GM18508 (cell line): ENCODE results near the gene BIN2.
"Not testable (repeated sequence)": the region's sequence is repeated elsewhere in the genome, so short reads cannot be mapped to it uniquely, and the experiment has no call there.

Source experiments
- ATAC-seq: cut with Tn5 transposase; IDR thresholded peaks from one replicate; pipeline ENCODE4 v1.9.1; 2021; ENCODE audit warnings: moderate number of reproducible peaks; ENCODE audit not compliant: insufficient read depth, unreplicated experiment

The BIN2 gene

DNA sequence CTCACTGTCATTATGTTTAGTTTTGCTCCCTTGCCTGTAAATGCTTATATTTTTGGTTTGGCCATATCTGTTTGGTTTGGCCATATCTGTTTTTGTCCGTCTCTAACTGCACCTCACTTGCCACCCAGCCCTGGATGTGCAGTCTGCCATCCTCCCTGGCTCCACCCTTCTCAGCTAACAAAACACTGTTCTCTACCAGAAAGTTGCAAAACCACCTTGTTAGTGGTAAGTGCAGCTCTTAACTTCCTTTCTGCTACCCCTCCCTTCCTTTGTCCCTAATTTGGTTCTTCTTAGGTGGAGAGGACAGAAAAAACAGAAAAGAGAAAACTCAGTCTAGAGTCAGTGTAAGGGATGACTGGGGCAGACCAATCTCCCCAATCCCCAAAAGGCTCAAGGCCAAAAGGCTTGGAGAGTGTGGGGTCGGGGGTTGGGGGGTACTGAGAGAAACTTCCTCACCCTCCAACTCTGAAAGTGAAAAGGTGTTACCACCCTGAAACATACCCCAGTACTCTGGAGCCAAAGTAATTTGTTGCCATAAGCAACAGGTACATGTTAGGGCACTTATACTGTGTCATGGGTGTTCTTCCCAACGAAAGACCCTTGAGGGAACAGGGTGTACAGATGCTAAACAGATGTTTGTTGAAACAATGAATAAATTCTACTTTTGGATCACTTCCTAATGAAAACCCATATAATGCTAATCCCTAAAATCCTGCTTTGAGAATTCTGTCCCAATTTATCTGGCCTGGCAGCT is 5.0 kb downstream of the BIN2 start:
- ATAC-seq: no peak

DNA sequence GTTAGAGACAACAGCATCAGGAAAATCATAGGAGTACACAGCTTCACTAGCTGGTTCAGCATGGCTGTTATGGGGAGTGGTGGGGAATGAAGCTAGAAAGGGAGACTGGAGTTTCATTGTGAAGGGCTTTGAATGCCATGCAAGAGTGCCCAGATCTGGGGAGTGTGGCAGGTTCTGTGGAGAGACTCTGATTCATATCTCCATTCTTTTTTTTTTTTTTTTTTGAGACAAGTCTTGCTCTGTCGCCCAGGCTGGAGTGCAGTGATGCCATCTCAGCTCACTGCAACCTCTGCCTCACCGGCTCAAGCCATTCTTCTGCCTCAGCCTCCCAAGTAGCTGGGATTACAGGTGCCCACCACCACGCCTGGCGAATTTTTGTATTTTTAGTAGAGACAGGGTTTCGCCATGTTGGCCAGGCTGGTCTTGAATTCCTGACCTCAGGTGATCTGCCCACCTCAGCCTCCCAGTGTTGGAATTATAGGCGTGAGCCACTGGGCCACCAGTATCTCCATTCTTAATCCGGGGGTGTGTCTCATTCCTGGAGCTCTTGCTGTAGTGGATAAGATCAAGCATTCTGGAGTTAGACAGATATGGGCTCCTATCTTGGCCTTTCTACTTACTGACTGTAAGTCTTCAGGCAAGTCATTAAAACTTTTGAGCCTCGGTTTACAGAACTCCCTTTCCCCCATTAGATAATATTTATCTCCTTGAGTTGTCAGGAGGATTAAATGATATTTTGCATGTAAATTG is 5.7 kb downstream of the BIN2 start:
- not testable (repeated sequence) for ATAC-seq

DNA sequence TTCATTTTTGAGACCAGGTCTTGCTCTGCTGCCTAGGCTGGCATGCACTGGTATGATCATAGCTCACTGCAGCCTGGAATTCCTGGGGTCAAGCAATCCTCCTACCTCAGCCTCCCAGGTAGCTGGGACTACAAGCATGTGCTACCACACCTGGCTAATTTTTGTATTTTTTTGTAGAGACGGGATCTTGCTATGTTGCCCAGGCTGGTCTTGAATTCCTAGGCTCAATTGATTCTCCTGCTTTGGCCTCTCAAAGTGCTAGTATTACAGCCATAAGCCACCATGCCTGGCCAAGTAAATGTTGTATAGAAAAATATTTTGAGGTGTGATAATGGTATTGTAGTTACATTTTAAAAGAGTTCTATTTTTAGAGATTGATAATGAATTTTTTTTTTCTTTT is 12.6 kb downstream of the BIN2 start:
- ATAC-seq: no peak

- ATAC-seq: no peak
These were observed 16.1 kb downstream of the BIN2 start for GRCh38 chr12:51307655-51308593.

DNA sequence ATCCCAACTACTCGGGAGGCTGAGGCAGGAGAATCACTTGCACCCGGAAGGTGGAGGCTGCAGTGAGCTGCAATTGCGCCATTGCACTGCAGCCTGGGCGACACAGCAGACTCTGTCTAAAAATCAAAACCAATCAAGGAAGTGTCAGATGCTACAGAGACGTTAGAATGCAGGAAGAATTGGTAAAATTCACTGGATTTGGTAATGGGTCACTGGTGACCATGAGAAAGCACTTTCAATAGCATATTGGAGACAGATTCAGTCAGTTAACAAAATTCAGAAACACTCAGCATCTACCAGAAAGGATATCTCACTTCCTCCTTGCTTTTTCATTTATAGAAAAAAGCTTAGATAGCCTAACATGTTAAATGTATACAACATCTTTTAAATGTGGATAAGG is 17.5 kb downstream of the BIN2 start:
- no peak for ATAC-seq

GRCh38 chr12:51300768-51301167 is 23.2 kb downstream of the BIN2 start:
- not testable (repeated sequence) for ATAC-seq

DNA sequence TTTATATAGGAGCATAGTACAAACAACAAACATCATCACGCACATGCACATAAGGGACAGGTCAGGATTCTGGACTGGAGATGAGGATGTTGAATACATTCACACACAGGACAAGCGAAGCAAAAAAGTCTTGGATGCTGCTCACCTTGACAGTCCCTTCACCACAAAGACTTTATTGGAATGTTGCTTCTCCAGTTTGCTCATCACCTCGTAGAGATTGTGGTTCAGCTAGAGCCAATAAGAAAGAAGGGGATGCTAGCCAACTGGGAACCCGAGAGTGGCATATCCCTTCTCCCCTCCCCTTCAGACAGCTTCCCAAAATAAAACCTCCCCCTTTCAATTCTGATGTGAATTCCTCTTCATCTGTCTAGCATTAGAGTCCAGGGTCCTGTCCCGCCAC is 28.3 kb downstream of the BIN2 start:
- ATAC-seq: no peak

- not testable (repeated sequence) for ATAC-seq
These were observed 29.9 kb downstream of the BIN2 start for GRCh38 chr12:51294097-51294496.

DNA sequence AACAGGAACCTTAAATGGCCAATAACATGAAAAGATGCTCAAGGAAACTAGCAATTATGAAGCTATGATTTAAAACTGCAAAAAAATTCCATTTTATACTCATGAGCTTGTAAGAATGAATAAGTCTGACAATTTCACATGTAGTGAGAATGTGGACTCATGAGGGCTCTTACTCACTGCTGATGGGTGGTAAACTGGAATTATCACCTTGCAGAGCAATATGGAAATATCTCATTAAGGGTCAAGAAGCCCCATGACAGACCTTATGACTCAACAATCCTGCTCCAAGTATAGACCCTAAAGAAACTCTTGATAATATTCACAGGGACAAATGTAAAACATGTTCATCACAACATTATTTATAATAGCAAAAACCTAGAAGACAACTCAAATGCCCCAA is 30.3 kb downstream of the BIN2 start:
- ATAC-seq: no peak

DNA sequence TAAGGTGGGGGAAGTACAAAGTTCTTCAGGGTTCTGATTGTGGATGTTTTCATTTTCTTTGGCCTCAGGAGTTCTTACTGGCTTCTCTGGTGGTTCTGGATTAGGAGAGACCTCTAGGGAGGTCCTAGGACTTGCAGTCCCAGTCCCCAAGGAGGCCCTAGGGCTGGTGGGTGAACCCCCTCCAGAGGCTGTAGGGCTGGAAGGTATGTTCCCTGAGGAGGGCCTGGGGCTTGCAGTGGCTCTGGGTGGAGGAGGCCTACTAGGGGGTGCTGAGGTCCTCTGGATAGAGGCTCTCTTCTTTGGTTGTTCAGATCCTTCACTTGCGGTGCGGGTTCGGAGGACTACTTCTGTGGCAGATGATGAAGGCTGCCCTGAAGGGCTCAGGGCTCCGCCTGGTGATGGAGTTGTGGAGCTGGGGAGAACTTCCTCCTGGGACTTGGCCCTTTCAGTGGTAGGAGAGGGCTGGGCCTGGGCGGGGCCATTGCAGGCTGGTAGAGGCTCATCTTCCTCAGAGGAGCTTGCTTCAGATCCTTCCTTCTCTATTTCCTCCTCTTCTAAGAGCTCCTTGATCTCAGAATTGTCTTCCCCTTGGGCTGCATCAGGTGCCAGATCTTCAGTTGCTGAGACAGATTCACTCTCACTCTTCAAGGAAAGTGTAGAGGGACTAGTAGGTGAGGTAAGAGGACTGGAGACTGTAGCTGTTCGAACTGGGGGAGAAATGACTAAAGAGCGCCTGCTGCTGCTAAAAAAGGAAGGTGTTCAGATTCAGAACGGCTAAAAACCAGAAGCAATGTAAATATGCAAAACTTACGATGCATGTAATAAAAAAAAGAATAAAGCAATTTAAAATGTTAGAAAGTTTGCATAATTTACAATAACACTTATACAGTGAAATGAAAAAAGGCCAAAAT is 32.1 kb downstream of the BIN2 start:
- not testable (repeated sequence) for ATAC-seq

- no peak for ATAC-seq
These were observed 38.1 kb downstream of the BIN2 start for GRCh38 chr12:51285843-51286242.

GRCh38 chr12:51281202-51281924 is 42.6 kb downstream of the BIN2 start:
- ATAC-seq: no peak

DNA sequence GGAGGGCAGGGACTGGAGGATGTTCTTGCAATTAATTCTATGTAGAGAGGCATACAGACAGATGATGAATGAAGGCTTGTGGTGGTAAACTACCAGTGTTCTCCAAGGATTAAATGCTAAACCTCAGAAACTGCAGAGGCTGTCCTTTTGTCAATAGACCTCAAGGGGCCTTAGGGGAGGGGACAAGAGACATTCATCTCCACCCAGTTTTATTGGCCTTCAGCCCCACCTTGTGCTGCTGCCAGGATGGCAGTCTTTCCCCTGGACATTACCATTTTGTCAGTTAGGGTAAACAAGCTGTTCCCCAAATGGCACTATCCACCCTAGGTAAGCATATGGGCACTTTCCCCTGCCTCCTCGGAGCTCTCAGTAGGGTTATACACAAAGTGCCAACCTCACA is 48.9 kb downstream of the BIN2 start:
- ATAC-seq: no peak

- not testable (repeated sequence) for ATAC-seq
These were observed 51.2 kb downstream of the BIN2 start for GRCh38 chr12:51272810-51273209.

DNA sequence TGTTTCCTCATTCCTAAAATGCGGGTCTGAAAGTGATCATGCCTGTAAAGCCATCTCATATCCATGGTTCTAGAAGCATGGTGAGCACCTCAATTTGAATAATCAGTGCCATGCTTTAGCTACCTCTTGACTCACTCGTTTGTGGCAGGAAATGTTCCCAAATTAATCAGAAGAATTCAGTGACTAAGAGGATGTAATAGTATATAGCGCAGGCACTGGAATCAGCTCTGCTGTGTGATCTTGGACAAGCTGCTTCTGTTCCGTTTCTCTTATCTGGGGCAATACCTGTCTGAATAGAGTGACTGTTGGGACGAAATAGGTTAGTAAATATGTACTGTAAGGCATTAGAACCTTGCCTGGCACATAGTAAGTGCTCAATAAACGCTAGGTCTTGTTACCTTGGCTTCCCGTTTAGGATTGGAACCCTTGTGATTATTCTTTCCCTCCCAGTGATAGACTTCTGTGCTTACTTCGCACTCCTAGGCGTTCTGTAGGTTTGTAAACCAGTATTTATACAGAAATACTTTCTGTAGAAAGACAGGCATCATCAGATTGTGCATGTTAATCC is 52.9 kb downstream of the BIN2 start:
- no peak for ATAC-seq

DNA sequence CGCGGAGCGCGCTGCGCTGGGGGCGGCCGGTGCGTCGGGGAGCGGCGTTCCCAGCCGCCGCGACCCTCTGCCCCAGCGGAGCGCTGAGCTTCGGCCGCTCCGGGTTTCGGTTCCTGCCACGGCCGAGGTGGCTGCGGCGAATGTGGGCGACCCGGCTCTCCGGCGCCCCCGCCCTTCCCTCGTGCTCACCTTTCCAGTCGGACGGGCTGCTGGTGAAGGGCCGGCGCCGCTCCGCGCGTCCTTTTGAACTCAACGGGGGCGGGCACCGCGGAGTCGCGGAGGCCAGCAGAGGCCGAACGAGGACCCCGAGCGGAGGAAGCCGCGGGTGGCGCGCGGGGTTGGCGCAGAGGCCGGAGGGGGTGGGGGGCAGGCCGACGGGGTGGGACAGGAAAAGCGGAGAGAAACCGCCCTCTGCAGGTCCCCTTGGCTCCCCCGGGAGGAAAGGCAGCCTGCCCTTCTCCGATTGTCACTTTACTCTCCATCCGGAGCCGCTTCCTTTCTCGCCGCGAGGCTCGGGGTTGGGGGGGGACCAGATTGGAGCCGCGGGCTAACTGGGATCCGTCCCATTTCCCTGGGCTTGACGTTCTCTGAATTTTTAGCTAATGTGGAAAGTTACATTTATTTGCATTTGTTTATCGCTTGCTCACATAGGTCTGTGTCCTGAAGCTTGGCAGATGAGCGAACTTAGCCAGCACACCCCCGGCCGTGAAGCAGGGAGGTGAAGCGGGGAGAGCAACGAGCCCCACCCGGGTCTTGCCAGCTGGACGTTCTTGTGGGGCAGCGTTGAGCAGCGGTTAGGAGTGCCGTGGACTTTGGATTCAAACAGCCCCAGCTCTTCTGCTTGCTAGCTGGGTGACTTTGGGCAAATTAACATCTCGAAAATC is 53.7 kb downstream of the BIN2 start, which contains the start of gene SMAGP:
SMAGP (minus strand) TSS at position 349 of the 884 bp plus-strand sequence. CDS start 1,137 bp downstream, outside the sequence.
- ATAC-seq: no peak

- no peak for ATAC-seq
These were observed 54.6 kb downstream of the BIN2 start for GRCh38 chr12:51269174-51270066.
